ENCODE results near the gene MDFI. TPM values are rescaled to one million over a fixed set of nuclear protein-coding genes. Genes with fewer than 3 reads are reported as not detected.

The MDFI gene
- total RNA-seq, 2 experiments from 2014 or later = not detected

- no peak for ATAC-seq
- DNase-seq = no peak
- POLR2A ChIA-PET = no interaction called here
- no peak overlapping the region for H3K4me3 Mint-ChIP-seq
- H3K36me3 Mint-ChIP-seq (ENCODE audit: low read depth) = no peaks in the 10 kb centered on the region
- H3K4me1 Mint-ChIP-seq = no peaks in the 10 kb centered on the region
- no peak overlapping the region for H3K27ac Mint-ChIP-seq
- peaks cover 23% of the 10 kb centered on the region for H3K27me3 Mint-ChIP-seq
- CTCF ChIA-PET = no interaction called here
- intact Hi-C loops (cut with DNase I, micrococcal nuclease) = no loop called here
- no peaks in the 10 kb centered on the region for H3K9me3 Mint-ChIP-seq (ENCODE audit: low read depth)
Observed at GRCh38 chr6:41644297-41644879, 6.1 kb downstream of the MDFI start.

- POLR2A ChIA-PET = no interaction called here
- Mint-ChIP-seq H3K27ac (no peak overlapping the region), H3K27me3 (peaks cover 17% of the 10 kb centered on the region), H3K4me3 (no peak overlapping the region), H3K36me3 (ENCODE audit: low read depth) (no peaks in the 10 kb centered on the region), H3K9me3 (ENCODE audit: low read depth) (no peaks in the 10 kb centered on the region), H3K4me1 (no peaks in the 10 kb centered on the region)
- intact Hi-C loops (cut with DNase I, micrococcal nuclease) = no loop called here
- no peak for ATAC-seq
- DNase-seq = no peak
- CTCF ChIA-PET = no interaction called here
Observed at GRCh38 chr6:41645007-41645618, 6.8 kb downstream of the MDFI start.

DNA sequence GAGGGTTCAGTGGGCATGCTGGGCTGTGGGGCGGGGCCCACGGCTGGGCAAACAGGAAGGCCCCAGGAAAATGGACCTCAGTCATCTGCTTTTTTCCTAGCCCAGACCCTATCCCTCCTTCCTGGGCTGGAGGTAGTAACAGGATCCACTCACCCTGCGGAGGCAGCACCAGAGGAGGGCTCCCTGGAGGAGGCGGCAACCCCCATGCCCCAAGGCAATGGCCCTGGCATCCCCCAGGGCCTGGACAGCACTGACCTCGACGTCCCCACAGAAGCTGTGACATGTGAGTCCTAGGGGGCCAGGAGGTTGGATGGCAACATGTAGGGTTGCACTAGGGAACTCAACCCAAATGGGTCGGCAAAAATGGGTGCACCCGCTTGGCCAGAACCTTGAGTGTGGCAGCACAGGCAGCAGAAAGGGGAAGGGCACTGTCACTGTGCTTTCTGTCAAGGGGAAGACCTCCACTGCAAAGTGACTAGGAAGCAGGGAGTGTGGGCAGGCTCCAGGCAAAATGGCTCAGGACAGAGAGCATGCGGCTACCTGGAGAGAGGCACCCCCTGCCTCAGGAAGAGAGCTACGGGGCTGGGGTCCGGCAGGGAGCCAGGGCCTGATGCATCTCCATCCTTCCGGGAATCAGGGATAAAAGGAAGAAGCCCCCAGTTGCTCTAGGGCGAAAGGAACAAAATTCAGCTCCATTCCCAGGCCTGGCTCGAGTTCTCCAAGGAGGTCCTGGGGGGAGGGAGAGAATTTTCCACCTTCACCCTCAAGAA, 7.9 kb downstream of the MDFI start:
- no peak for ATAC-seq
- intact Hi-C loops (cut with DNase I, micrococcal nuclease) = no loop called here
- no peak for DNase-seq

GRCh38 chr6:41647061-41647511, 8.8 kb downstream of the MDFI start:
- Mint-ChIP-seq H3K4me1 (no peaks in the 10 kb centered on the region), H3K9me3 (ENCODE audit: low read depth) (no peaks in the 10 kb centered on the region), H3K27me3 (peaks cover 8% of the 10 kb centered on the region), H3K27ac (no peak overlapping the region), H3K36me3 (ENCODE audit: low read depth) (no peaks in the 10 kb centered on the region), H3K4me3 (no peak overlapping the region)
- ATAC-seq (no peak), DNase-seq (no peak)
- ChIA-PET CTCF (interaction anchor here (0.5 to 0.7 kb wide), 3 partner anchors 25 to 221 kb away, joined by 3 to 5 read pairs (median 3); no protein-coding TSS in a partner anchor), POLR2A (no interaction called here)
- intact Hi-C loops (cut with DNase I, micrococcal nuclease) = no loop called here

More for the DNA sequence above, 7.9 kb downstream of the MDFI start:
- Mint-ChIP-seq H3K9me3 (ENCODE audit: low read depth) (no peaks in the 10 kb centered on the region), H3K27me3 (peaks cover 11% of the 10 kb centered on the region), H3K4me1 (no peaks in the 10 kb centered on the region), H3K4me3 (no peak overlapping the region), H3K27ac (no peak overlapping the region), H3K36me3 (ENCODE audit: low read depth) (no peaks in the 10 kb centered on the region)
- ChIA-PET POLR2A (no interaction called here), CTCF (interaction anchor here (0.5 kb wide), 1 partner anchor 220 kb away, joined by 5 read pairs; no protein-coding TSS in a partner anchor)

GRCh38 chr6:41648070-41648585, 9.9 kb downstream of the MDFI start:
- intact Hi-C loops (cut with DNase I, micrococcal nuclease) = no loop called here
- POLR2A ChIA-PET = no interaction called here
- Mint-ChIP-seq H3K36me3 (ENCODE audit: low read depth) (no peaks in the 10 kb centered on the region), H3K27ac (no peak overlapping the region), H3K27me3 (peaks cover 6% of the 10 kb centered on the region), H3K4me1 (no peaks in the 10 kb centered on the region), H3K4me3 (no peak overlapping the region), H3K9me3 (ENCODE audit: low read depth) (no peaks in the 10 kb centered on the region)
- DNase-seq = no peak
- ATAC-seq = no peak
- CTCF ChIA-PET = no interaction called here

DNA sequence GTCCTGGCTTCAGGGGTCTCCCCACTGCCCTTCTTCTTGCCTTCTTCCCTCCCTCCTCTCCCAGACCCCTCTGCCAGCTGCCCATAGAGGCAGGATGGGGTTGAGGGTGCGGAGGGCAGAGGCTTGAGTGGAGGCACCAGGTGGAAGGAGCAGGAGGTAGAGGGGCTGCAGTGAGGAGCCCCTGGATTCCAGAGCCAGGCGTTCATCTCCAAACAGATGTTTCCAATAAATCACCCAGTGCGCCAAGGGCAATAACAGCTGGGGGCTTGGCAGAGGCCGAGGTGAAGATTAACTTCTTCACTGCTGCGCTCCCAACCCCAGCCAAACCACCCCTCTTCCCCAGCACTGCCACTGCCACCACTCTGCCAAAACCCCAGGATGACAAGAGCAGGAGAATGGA, 10.7 kb downstream of the MDFI start:
- no peaks in the 10 kb centered on the region for H3K36me3 Mint-ChIP-seq (ENCODE audit: low read depth)
- no peak overlapping the region for H3K4me3 Mint-ChIP-seq
- no peak for ATAC-seq
- ChIA-PET POLR2A (no interaction called here), CTCF (interaction anchor here (0.5 kb wide), 1 partner anchor 133 kb away, joined by 4 read pairs; no protein-coding TSS in a partner anchor)
- H3K4me1 Mint-ChIP-seq = no peaks in the 10 kb centered on the region
- H3K27ac Mint-ChIP-seq = no peak overlapping the region
- no peak for DNase-seq
- H3K9me3 Mint-ChIP-seq (ENCODE audit: low read depth) = no peaks in the 10 kb centered on the region
- intact Hi-C loops (cut with DNase I, micrococcal nuclease) = no loop called here
- peaks cover 6% of the 10 kb centered on the region for H3K27me3 Mint-ChIP-seq

GRCh38 chr6:41649596-41649995, 11.3 kb downstream of the MDFI start:
- no peaks in the 10 kb centered on the region for H3K36me3 Mint-ChIP-seq (ENCODE audit: low read depth)
- H3K27ac Mint-ChIP-seq = no peak overlapping the region
- ATAC-seq (no peak), DNase-seq (no peak)
- intact Hi-C loops (cut with DNase I, micrococcal nuclease) = no loop called here
- no peak overlapping the region for H3K4me3 Mint-ChIP-seq
- peaks cover 6% of the 10 kb centered on the region for H3K27me3 Mint-ChIP-seq
- CTCF ChIA-PET = no interaction called here
- H3K4me1 Mint-ChIP-seq = no peaks in the 10 kb centered on the region
- POLR2A ChIA-PET = no interaction called here
- H3K9me3 Mint-ChIP-seq (ENCODE audit: low read depth) = no peaks in the 10 kb centered on the region

DNA sequence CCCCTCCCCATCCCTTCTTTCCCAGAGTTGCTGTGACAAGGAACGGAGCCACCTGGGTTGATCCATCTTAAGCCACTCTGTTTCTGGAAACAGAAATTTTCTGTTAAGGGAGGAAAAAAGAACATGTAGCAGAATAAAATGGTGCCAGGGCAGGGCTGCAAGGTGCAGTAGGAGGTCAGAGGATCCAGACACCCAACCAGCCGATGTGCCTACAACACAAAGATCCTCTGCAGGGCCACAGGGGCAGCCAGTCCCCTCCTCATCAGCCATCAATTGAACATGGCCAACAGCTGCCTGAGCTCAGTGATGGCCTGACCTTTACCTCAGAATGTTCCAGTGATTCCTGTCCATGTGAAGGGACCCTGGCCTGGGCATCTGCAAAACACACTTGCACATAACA, 11.9 kb downstream of the MDFI start:
- H3K9me3 Mint-ChIP-seq (ENCODE audit: low read depth) = no peaks in the 10 kb centered on the region
- no peak for DNase-seq
- H3K27ac Mint-ChIP-seq = no peak overlapping the region
- intact Hi-C loops (cut with DNase I, micrococcal nuclease) = no loop called here
- CTCF ChIA-PET = no interaction called here
- ATAC-seq = no peak
- peaks cover 9% of the 10 kb centered on the region for H3K27me3 Mint-ChIP-seq
- H3K4me1 Mint-ChIP-seq = no peaks in the 10 kb centered on the region
- no peak overlapping the region for H3K4me3 Mint-ChIP-seq
- POLR2A ChIA-PET = no interaction called here
- H3K36me3 Mint-ChIP-seq (ENCODE audit: low read depth) = no peaks in the 10 kb centered on the region

DNA sequence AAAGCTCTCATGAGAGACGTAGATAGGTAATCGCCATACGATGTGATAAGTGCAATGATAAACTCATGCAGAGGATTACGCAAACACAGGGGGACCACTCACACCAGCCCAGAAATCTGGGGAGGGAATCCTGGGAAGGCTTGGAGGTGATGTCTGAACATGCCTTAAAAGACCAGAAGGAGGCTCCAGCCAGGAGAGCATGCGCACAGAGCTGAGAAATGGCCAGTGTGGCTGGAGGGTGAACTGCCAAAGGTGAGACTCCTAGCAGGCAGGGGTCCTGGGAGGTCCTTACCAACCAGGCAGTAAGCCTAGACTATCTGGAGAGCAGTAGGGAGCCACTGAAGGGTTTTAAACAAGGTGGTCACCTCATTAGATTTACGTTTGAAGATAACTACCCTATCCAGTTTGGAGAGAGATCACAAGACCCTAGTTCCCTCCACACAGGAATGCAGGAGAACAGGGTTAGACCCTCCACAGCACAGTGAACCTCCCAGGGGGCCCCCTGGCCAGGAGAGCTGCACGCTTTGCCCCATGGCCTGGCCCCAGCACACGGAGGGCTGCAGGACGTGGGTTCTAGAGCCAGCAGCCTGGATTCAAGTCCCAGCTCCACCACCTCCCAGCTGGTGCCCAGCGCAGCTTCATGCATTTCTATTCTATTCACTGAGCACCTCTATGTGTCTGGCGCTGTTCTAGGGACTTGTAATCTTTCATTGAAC, 13.1 kb downstream of the MDFI start:
- H3K4me3 Mint-ChIP-seq = no peak overlapping the region
- intact Hi-C loops (cut with DNase I, micrococcal nuclease) = no loop called here
- ATAC-seq = no peak

DNA sequence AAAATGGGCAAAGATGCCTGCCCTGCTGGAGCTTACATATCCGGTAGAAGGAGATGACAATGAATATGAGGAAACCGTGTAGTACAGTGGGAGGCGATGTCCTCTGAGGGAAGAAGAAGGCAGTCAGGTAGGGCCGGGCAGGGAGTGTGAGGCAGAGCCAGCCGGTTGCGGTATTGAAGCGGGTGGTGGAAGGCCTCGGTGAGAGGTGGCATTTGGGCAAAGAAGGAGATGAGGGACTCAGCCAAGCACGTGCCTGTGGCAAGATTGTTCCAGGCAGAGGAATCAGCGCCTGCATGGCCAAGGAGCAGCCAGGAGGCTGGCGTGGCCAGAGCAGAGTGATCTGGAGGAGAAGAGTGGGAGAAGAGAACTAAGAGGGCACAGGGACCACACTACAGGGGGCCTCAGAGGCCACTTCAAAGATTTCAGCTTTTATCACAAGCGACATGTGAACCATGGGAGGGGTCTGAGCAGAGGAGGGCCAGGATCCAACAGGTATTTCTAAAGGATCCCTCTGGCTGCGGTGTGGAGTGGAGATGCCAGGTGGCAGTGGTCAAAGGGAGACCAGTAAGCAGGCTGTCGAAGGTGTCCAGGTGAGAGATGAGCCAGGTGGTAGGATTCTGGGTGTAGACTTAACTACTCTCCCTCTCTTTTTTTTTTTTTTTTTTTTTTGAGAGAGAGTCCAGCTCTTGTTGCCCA, 13.8 kb downstream of the MDFI start:
- H3K4me1 Mint-ChIP-seq = no peaks in the 10 kb centered on the region
- peaks cover 9% of the 10 kb centered on the region for H3K27me3 Mint-ChIP-seq
- POLR2A ChIA-PET = no interaction called here
- H3K4me3 Mint-ChIP-seq = no peak overlapping the region
- H3K36me3 Mint-ChIP-seq (ENCODE audit: low read depth) = no peaks in the 10 kb centered on the region
- ATAC-seq (no peak), DNase-seq (no peak)
- CTCF ChIA-PET = no interaction called here
- no peak overlapping the region for H3K27ac Mint-ChIP-seq
- intact Hi-C loops (cut with DNase I, micrococcal nuclease) = no loop called here
- no peaks in the 10 kb centered on the region for H3K9me3 Mint-ChIP-seq (ENCODE audit: low read depth)

More for the DNA sequence above, 13.1 kb downstream of the MDFI start:
- no peak for DNase-seq
- no peaks in the 10 kb centered on the region for H3K9me3 Mint-ChIP-seq (ENCODE audit: low read depth)
- CTCF ChIA-PET = no interaction called here
- no peak overlapping the region for H3K27ac Mint-ChIP-seq
- H3K27me3 Mint-ChIP-seq = peaks cover 9% of the 10 kb centered on the region
- POLR2A ChIA-PET = no interaction called here
- no peaks in the 10 kb centered on the region for H3K4me1 Mint-ChIP-seq
- no peaks in the 10 kb centered on the region for H3K36me3 Mint-ChIP-seq (ENCODE audit: low read depth)

Measured in activated CD4-positive, alpha-beta T cell treated with anti-CD3 and anti-CD28 coated beads for 36 hours (primary cell).